HepG2 (cell line): ENCODE results near the gene VAC14. TPM values are rescaled to one million over a fixed set of nuclear protein-coding genes. Genes with fewer than 3 reads are reported as not detected.
A peak's percentile ranks its signal among the peaks of the same experiment; 100 is the strongest.

Experiments used
- ATF7-NPFF ChIP-seq: sonication (generic); formaldehyde crosslinking; IDR thresholded peaks from 2 replicates; pipeline ENCODE4 v1.8.1; 2023; ENCODE audit warnings: mild to moderate bottlenecking, low read depth, missing genetic modification reagents, moderate library complexity
- CEBPG ChIP-seq: IDR thresholded peaks from 2 replicates; pipeline ENCODE4 v1.6.1; 2016
- CENPX ChIP-seq: sonication (generic); formaldehyde crosslinking; IDR thresholded peaks from 2 replicates; pipeline ENCODE4 v1.9.0; 2021; ENCODE audit warnings: mild to moderate bottlenecking, missing genetic modification reagents, moderate library complexity
- ESRRA ChIP-seq: sonication (generic); formaldehyde crosslinking; IDR thresholded peaks from 2 replicates; pipeline ENCODE4 v1.5.1; 2020; ENCODE audit warnings: mild to moderate bottlenecking, low read depth, missing genetic modification reagents
- FOXO1 ChIP-seq: sonication (generic); formaldehyde crosslinking; IDR thresholded peaks from 2 replicates; pipeline ENCODE4 v1.4.0; 2020; ENCODE audit warnings: missing genetic modification reagents
- NONO ChIP-seq, 2 experiments: fragments of 450-650 bp in 1 of 2; sonication (generic) in 1 of 2; formaldehyde crosslinking in 1 of 2; IDR thresholded peaks in 1 of 2; conservative IDR thresholded peaks in 1 of 2; 2 replicates each; pipeline versions ENCODE4 v1.6.1 to v1.8.0; 2017 to 2022; ENCODE audit warnings: mild to moderate bottlenecking in 1 of 2, missing genetic modification reagents in 1 of 2, moderate library complexity in 1 of 2
- ZNF17 ChIP-seq: sonication (generic); formaldehyde crosslinking; IDR thresholded peaks from 2 replicates; pipeline ENCODE4 v1.5.0; 2020; ENCODE audit warnings: mild to moderate bottlenecking, missing genetic modification reagents
- ZNF407 ChIP-seq: sonication (generic); formaldehyde crosslinking; IDR thresholded peaks from one replicate; pipeline ENCODE4 v1.5.1; 2020; ENCODE audit warnings: mild to moderate bottlenecking, missing genetic modification reagents; ENCODE audit errors: not compliant biosample characterization
- ZNF761 ChIP-seq: sonication (generic); formaldehyde crosslinking; conservative IDR thresholded peaks from 2 replicates; pipeline ENCODE4 v1.4.0; 2020; ENCODE audit warnings: mild to moderate bottlenecking, missing genetic modification reagents
- ZNF878 ChIP-seq: sonication (generic); formaldehyde crosslinking; IDR thresholded peaks from 2 replicates; pipeline ENCODE4 v1.8.1; 2023; ENCODE audit warnings: mild to moderate bottlenecking, missing genetic modification reagents, moderate library complexity
- ZXDC ChIP-seq: sonication (generic); formaldehyde crosslinking; IDR thresholded peaks from 2 replicates; pipeline ENCODE4 v1.5.0; 2020; ENCODE audit warnings: mild to moderate bottlenecking, missing genetic modification reagents
- polyA plus RNA-seq, 8 experiments: library from polyadenylated mRNA; depleted of rRNA in 3 of 8; stranded (reverse) in 7 of 8; unstranded in 1 of 8; fragments of >200 nt; fragmentation: Illumina TruSeq in 4 of 8; extraction: Trizol in 4 of 8; gene quantifications; 2 replicates each; pipeline versions ENCODE4 v1.2.1 to v1.2.3, GENCODE V29; 2011 to 2016; ENCODE audit warnings: low read depth in 4 of 8, missing spikeins in 1 of 8, mixed read lengths in 1 of 8; ENCODE audit not compliant: insufficient read depth in 1 of 8
- total RNA-seq, 5 experiments: library from RNA; depleted of rRNA; stranded (reverse); fragments of >200 nt; fragmentation: Illumina TruSeq; extraction: Trizol; gene quantifications; 2 replicates each; pipeline ENCODE4 v1.2.3, GENCODE V29; 2016; ENCODE audit warnings: low read depth in 1 of 5
- TF ChIP-seq, protein P1 (sequence below): sonication (generic); formaldehyde crosslinking; IDR thresholded peaks from 2 replicates; pipeline ENCODE4 v1.4.0; 2020; ENCODE audit warnings: missing genetic modification reagents
- TF ChIP-seq, protein P2 (sequence below): sonication (generic); formaldehyde crosslinking; IDR thresholded peaks from 2 replicates; pipeline ENCODE4 v1.9.0; 2021; ENCODE audit warnings: missing genetic modification reagents, mild to moderate bottlenecking, borderline replicate concordance

The VAC14 gene
- total and polyA plus RNA-seq, 2 of the 13 experiments (the other 11 are each of a cell fraction or from before 2014, with no cell fraction given): 23.5 to 24.6 TPM

- TF ChIP-seq, protein P1, sequence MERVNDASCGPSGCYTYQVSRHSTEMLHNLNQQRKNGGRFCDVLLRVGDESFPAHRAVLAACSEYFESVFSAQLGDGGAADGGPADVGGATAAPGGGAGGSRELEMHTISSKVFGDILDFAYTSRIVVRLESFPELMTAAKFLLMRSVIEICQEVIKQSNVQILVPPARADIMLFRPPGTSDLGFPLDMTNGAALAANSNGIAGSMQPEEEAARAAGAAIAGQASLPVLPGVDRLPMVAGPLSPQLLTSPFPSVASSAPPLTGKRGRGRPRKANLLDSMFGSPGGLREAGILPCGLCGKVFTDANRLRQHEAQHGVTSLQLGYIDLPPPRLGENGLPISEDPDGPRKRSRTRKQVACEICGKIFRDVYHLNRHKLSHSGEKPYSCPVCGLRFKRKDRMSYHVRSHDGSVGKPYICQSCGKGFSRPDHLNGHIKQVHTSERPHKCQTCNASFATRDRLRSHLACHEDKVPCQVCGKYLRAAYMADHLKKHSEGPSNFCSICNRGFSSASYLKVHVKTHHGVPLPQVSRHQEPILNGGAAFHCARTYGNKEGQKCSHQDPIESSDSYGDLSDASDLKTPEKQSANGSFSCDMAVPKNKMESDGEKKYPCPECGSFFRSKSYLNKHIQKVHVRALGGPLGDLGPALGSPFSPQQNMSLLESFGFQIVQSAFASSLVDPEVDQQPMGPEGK: peak; percentile 92
- TF ChIP-seq CEBPG (CRISPR knock-in tag): peak; percentile 87
- TF ChIP-seq CENPX: no peak
- no peak for TF ChIP-seq NONO (IDR thresholded peaks at IDR 0.05)
- TF ChIP-seq NONO (CRISPR knock-in tag; conservative IDR thresholded peaks at IDR 0.05): peak; percentile 88
- TF ChIP-seq, protein P2, sequence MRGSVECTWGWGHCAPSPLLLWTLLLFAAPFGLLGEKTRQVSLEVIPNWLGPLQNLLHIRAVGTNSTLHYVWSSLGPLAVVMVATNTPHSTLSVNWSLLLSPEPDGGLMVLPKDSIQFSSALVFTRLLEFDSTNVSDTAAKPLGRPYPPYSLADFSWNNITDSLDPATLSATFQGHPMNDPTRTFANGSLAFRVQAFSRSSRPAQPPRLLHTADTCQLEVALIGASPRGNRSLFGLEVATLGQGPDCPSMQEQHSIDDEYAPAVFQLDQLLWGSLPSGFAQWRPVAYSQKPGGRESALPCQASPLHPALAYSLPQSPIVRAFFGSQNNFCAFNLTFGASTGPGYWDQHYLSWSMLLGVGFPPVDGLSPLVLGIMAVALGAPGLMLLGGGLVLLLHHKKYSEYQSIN (CRISPR knock-in tag): no peak
- no peak for TF ChIP-seq ESRRA (CRISPR knock-in tag)
- peak; percentile 84; the same call in 1 of the 2 replicates for TF ChIP-seq ATF7-NPFF (CRISPR knock-in tag)
- peak; percentile 55; the same call in 1 of the 2 replicates for TF ChIP-seq ZNF878 (CRISPR knock-in tag)
- peak; percentile 44; the same call in 1 of the 2 replicates for TF ChIP-seq FOXO1 (CRISPR knock-in tag)
- TF ChIP-seq ZXDC: 0 out of 2 replicates have a peak, but pooled peaks have one; percentile 69
- TF ChIP-seq ZNF761 (CRISPR knock-in tag): peak; percentile 91
- no peak for TF ChIP-seq ZNF407 (CRISPR knock-in tag)
- no peak for TF ChIP-seq ZNF17 (CRISPR knock-in tag)
These were observed 54.1 kb downstream of the VAC14 start (continued) for GRCh38 chr16:70746708-70747424.
